Mesothelial cell of epicardium (in vitro differentiated cells): ENCODE results near the gene TERF2IP. TPM values are rescaled to one million over a fixed set of nuclear protein-coding genes. Genes with fewer than 3 reads are reported as not detected.

Experiments used
- DNase-seq, 2 experiments: peaks; one replicate each; pipeline ENCODE4 v3.0.0; 2021; ENCODE audit warnings: low spot score in 2 of 2; ENCODE audit not compliant: unreplicated experiment in 2 of 2
- H3K27ac Mint-ChIP-seq: 2 replicates; pipeline ENCODE4 v1.8.0; 2021; ENCODE audit warnings: mixed read lengths
- H3K27me3 Mint-ChIP-seq: 2 replicates; pipeline ENCODE4 v1.8.0; 2021; ENCODE audit warnings: low read depth, mixed read lengths
- H3K36me3 Mint-ChIP-seq: 2 replicates; pipeline ENCODE4 v1.8.0; 2021; ENCODE audit warnings: mixed read lengths
- H3K4me1 Mint-ChIP-seq: 2 replicates; pipeline ENCODE4 v1.8.0; 2021; ENCODE audit warnings: mixed read lengths
- H3K4me3 Mint-ChIP-seq: 2 replicates; pipeline ENCODE4 v1.8.0; 2021; ENCODE audit warnings: mild to moderate bottlenecking, moderate library complexity, mixed read lengths
- H3K9me3 Mint-ChIP-seq: 2 replicates; pipeline ENCODE4 v1.8.0; 2021; ENCODE audit warnings: mixed read lengths
- total RNA-seq: library from RNA; stranded (reverse); gene quantifications from 3 replicates; pipeline ENCODE4 v1.2.1, GENCODE V29; 2021
- TF ChIP-seq, protein P1 (sequence below): fragments of 200-600 bp; sonication (generic); IDR thresholded peaks from one replicate; pipeline ENCODE4 v1.5.0; 2021; ENCODE audit warnings: antibody characterized with exemption; ENCODE audit not compliant: unreplicated experiment

TERF2IP gene
- total RNA-seq, 1 donor from 2014 or later, result 51.0 TPM

DNA sequence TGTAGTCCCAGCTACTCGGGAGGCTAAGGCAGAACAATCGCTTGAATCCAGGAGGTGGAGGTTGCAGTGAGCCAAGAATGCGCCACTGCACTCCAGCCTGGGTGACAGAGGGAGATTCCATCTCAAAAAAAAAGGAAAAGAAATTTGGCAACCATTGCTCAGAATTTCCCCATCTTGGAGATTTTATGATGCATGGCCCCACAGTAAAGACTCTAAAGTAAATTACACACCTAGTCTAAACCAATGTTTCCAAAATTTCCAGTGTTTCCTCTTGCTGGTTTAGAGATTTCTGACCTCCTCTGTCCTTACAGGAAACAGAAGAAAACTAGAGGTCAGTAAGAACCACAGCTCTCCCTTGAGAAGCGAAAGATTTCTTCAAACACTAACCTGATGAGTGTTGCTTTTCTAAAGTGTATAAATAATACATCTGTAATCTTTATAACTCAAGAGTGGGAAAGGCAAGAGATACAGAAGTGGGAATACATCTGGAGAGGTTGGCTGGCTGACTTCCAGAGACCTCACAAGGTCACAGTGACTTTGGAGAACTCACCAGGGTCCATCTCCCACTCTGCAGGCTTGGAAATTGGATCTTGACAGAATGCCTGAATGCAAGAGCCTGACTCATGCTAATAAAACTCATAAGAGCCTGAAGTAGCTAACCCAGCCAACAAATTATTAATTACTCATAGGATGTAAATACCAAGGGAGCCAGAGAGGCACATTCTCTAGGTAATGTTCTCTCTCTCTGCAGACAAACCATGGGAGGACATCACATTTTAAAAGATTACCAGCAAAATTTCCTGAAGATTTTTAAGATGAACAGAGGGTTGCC is 33.3 kb upstream of the TERF2IP start:
- Mint-ChIP-seq H3K4me1 (no peaks in the 10 kb centered on the region), H3K9me3 (no peaks in the 10 kb centered on the region), H3K27ac (no peak overlapping the region), H3K27me3 (no peaks in the 10 kb centered on the region), H3K36me3 (peaks cover 29% of the 10 kb centered on the region), H3K4me3 (no peak overlapping the region)
- TF ChIP-seq, protein P1, sequence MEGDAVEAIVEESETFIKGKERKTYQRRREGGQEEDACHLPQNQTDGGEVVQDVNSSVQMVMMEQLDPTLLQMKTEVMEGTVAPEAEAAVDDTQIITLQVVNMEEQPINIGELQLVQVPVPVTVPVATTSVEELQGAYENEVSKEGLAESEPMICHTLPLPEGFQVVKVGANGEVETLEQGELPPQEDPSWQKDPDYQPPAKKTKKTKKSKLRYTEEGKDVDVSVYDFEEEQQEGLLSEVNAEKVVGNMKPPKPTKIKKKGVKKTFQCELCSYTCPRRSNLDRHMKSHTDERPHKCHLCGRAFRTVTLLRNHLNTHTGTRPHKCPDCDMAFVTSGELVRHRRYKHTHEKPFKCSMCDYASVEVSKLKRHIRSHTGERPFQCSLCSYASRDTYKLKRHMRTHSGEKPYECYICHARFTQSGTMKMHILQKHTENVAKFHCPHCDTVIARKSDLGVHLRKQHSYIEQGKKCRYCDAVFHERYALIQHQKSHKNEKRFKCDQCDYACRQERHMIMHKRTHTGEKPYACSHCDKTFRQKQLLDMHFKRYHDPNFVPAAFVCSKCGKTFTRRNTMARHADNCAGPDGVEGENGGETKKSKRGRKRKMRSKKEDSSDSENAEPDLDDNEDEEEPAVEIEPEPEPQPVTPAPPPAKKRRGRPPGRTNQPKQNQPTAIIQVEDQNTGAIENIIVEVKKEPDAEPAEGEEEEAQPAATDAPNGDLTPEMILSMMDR, result no peak
- DNase-seq, result no peak

DNA sequence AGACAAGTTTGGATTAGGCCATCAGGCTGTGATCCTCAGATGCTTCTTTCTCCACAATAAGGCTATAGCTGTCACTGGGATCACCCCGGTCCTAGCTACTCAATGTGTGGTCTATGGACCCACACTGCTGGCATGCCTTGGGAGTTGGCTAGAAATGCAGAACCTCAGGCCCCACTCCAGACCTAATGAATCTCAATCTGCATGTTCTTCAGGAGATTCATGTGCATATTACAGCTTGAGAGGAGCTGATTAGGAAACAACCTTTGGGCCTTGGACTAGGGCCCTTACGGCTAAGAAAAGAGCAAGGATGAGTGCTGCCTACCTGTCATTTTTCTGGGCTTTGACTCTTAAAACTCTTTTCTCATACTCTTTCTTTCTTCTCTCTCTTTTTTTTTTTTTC is 32.0 kb upstream of the TERF2IP start:
- TF ChIP-seq, protein P1, result no peak
- H3K4me3 Mint-ChIP-seq, result no peak overlapping the region
- no peak overlapping the region for H3K27ac Mint-ChIP-seq
- no peak for DNase-seq
- H3K9me3 Mint-ChIP-seq, result no peaks in the 10 kb centered on the region
- no peaks in the 10 kb centered on the region for H3K27me3 Mint-ChIP-seq
- H3K4me1 Mint-ChIP-seq, result peaks cover 1% of the 10 kb centered on the region
- peaks cover 29% of the 10 kb centered on the region for H3K36me3 Mint-ChIP-seq

DNA sequence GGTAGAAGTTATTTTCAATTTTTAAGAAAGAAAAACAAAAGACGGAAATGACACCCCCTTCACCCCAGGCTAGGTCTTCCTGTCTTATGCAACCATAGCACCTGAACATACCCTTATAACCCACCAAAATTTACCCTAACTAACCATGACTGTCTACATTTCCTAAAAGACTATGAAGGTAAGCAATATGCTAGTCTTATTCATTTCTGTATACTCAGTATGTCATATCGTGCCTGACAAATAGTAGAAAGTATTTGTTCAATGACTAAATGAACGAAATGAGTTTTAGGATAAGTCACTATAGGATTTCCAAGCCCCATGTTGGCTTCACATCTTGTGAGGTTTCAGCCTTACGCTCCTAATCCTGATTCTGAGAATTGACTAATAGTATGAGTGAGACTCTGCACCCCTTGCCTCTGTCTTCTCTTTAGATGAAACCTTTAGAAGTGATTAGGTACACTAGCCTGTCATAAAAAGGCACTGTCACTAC is 31.0 kb upstream of the TERF2IP start:
- DNase-seq, result no peak
- peaks cover 11% of the 10 kb centered on the region for H3K4me1 Mint-ChIP-seq
- peaks cover 30% of the 10 kb centered on the region for H3K36me3 Mint-ChIP-seq
- no peaks in the 10 kb centered on the region for H3K27me3 Mint-ChIP-seq
- no peak overlapping the region for H3K27ac Mint-ChIP-seq
- no peak overlapping the region for H3K4me3 Mint-ChIP-seq
- TF ChIP-seq, protein P1, result no peak
- H3K9me3 Mint-ChIP-seq, result no peaks in the 10 kb centered on the region

DNA sequence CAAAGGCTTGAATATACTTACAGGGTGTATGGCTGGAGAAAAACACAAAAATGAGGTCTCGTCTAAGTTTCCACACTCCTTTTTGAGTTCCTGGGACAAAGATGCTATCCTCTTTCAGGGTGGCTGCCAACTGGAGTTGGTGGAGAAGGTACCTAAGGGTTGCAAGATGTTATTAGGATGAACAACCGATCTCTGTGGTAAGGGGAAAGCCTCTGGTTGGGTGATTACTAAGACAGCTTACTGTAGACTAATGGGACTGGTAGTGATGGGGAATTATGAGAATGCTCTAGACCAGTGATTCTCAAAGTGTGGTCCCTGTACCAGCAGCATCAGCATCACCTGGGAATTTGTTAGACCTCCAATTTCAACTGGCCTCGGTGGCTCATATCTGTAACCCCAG is 30.5 kb upstream of the TERF2IP start:
- peaks cover 16% of the 10 kb centered on the region for H3K4me1 Mint-ChIP-seq
- DNase-seq, result no peak
- no peaks in the 10 kb centered on the region for H3K9me3 Mint-ChIP-seq
- H3K36me3 Mint-ChIP-seq, result peaks cover 29% of the 10 kb centered on the region
- no peaks in the 10 kb centered on the region for H3K27me3 Mint-ChIP-seq
- TF ChIP-seq, protein P1, result no peak
- no peak overlapping the region for H3K27ac Mint-ChIP-seq
- no peak overlapping the region for H3K4me3 Mint-ChIP-seq

DNA sequence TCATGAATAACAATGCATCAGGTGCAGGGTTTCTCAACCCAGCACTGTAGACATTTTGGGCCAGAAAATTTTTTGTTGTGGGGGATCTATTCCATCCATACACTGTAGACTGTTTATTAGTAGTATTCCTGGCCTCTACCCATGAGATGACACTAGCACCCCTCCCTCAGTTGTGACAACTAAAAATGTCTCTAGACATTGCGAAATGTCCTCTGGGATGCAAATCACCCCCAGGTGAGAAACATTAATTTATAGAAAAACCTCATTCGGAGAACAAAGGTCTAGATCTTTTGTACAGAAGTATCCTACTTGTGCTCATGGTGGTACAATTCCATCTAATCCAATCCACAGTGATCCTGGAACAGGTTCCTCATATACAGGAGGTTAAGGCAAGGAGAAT is 28.8 kb upstream of the TERF2IP start:
- Mint-ChIP-seq H3K4me3 (no peak overlapping the region), H3K27me3 (no peaks in the 10 kb centered on the region), H3K27ac (no peak overlapping the region), H3K36me3 (peaks cover 21% of the 10 kb centered on the region), H3K4me1 (peaks cover 21% of the 10 kb centered on the region), H3K9me3 (no peaks in the 10 kb centered on the region)
- TF ChIP-seq, protein P1, result no peak
- no peak for DNase-seq
